HCT116 (cell line): ENCODE measurements around the gene ENPP6. TPM values are rescaled to one million over a fixed set of nuclear protein-coding genes. Genes with fewer than 3 reads are reported as not detected.

Experiments used
- ATAC-seq: fragments of 200-7000 bp; cut with Tn5 transposase; 2 replicates; pipeline ENCODE4 v1.9.1; 2020; ENCODE audit warnings: mild to moderate bottlenecking, moderate library complexity
- BruUV-seq: library from RNA; stranded (reverse); fragments of 400-500 nt; replicated peaks from 2 replicates; lab custom pipeline; 2021; lab: Mats Ljungman, UMichigan
- CTCF ChIA-PET: fragments of 300-600 bp; sonication (Branson Sonifier 250); formaldehyde crosslinking; loops from one replicate; lab custom pipeline; 2021; ENCODE audit warnings: antibody characterized with exemption; lab: Charles Lee
- POLR2A ChIA-PET: fragments of 300-600, 350-600 bp; sonication (Branson Sonifier 250); formaldehyde crosslinking; loops from one replicate; lab custom pipeline; 2021; ENCODE audit warnings: antibody characterized with exemption; lab: Charles Lee
- RAD21 ChIA-PET, 2 experiments: fragments of 300-600 bp; sonication (Branson Sonifier 250); formaldehyde crosslinking; loops; one replicate each; lab custom pipeline; 2023; ENCODE audit warnings: low total read pairs in 2 of 2; ENCODE audit not compliant: uncharacterized antibody in 2 of 2, unreplicated experiment in 2 of 2, low non-redundant PET in 1 of 2; lab: Charles Lee
- DNase-seq: peaks from one replicate; pipeline ENCODE4 v3.0.0-alpha.2; 2010; ENCODE audit warnings: low read depth, low spot score
- H2AFZ ChIP-seq: fragments of 200-600 bp; shearing (Covaris generic), sonication (generic); 2 replicates; pipeline ENCODE4 v1.6.1; 2017; ENCODE audit warnings: low read depth, mixed run types, mixed read lengths, antibody characterized with exemption, low read length; ENCODE audit not compliant: poor library complexity, severe bottlenecking
- H3K27ac ChIP-seq: 2 replicates; pipeline ENCODE4 v1.5.1; 2012; ENCODE audit warnings: low read depth, low read length
- H3K27me3 ChIP-seq: fragments of 200-600 bp; sonication (generic); 2 replicates; pipeline ENCODE4 v1.6.1; 2016; ENCODE audit warnings: mixed run types, low read length, mixed read lengths; ENCODE audit not compliant: insufficient read depth
- H3K36me3 ChIP-seq, 2 experiments: fragments of 200-500 bp in 1 of 2; fragments of 200-600 bp in 1 of 2; sonication (Bioruptor generic) in 1 of 2; sonication (generic) in 1 of 2; 2 replicates each; pipeline versions ENCODE4 v1.5.1 to v1.6.1; 2014 to 2016; ENCODE audit warnings: low read length in 2 of 2, inconsistent platforms in 1 of 2, mixed read lengths in 1 of 2, mixed run types in 1 of 2; ENCODE audit not compliant: insufficient read depth in 2 of 2, control insufficient read depth in 1 of 2
- H3K4me1 ChIP-seq, 2 experiments: fragments of 200-600 bp in 1 of 2; sonication (generic) in 1 of 2; 2 replicates each; pipeline versions ENCODE4 v1.5.1 to v1.6.1; 2012 to 2017; ENCODE audit warnings: low read length in 2 of 2, inconsistent platforms in 1 of 2, mild to moderate bottlenecking in 1 of 2, mixed read lengths in 1 of 2, mixed run types in 1 of 2, moderate library complexity in 1 of 2; ENCODE audit not compliant: insufficient read depth in 2 of 2, control insufficient read depth in 1 of 2
- H3K4me2 ChIP-seq: fragments of 200-600 bp; sonication (generic); 2 replicates; pipeline ENCODE4 v1.6.1; 2017; ENCODE audit warnings: mixed run types, low read length, mixed read lengths
- H3K4me3 ChIP-seq, 2 experiments: fragments of 200-600 bp in 1 of 2; sonication (generic) in 1 of 2; replicated peaks in 1 of 2; 2 replicates each; pipeline ENCODE4 v1.5.1; 2011 to 2016; ENCODE audit warnings: low read length in 2 of 2, control low read depth in 1 of 2, low read depth in 1 of 2, mild to moderate bottlenecking in 1 of 2, mixed read lengths in 1 of 2, mixed run types in 1 of 2
- H3K79me2 ChIP-seq: fragments of 200-600 bp; sonication (generic); 2 replicates; pipeline ENCODE4 v1.6.1; 2017; ENCODE audit warnings: mild to moderate bottlenecking, mixed run types, low read length, moderate library complexity, mixed read lengths; ENCODE audit not compliant: insufficient read depth
- H3K9ac ChIP-seq: fragments of 200-600 bp; sonication (generic); 2 replicates; pipeline ENCODE4 v1.6.1; 2016; ENCODE audit warnings: low read length, mixed read lengths
- H3K9me2 ChIP-seq: fragments of 200-600 bp; sonication (generic), shearing (Covaris generic); 2 replicates; pipeline ENCODE4 v1.6.1; 2017; ENCODE audit warnings: mixed run types, mild to moderate bottlenecking, moderate library complexity; ENCODE audit not compliant: insufficient read depth
- H3K9me3 ChIP-seq, 2 experiments: fragments of 200-500 bp in 1 of 2; fragments of 200-600 bp in 1 of 2; sonication (Bioruptor generic) in 1 of 2; sonication (generic) in 1 of 2; 2 replicates each; pipeline ENCODE4 v1.6.1; 2014 to 2017; ENCODE audit warnings: low read length in 2 of 2, mixed read lengths in 2 of 2, inconsistent platforms in 1 of 2, low read depth in 1 of 2, mild to moderate bottlenecking in 1 of 2, mixed run types in 1 of 2, moderate library complexity in 1 of 2; ENCODE audit not compliant: control insufficient read depth in 1 of 2, insufficient read depth in 1 of 2
- H4K20me1 ChIP-seq: fragments of 200-600 bp; sonication (generic), shearing (Covaris generic); 2 replicates; pipeline ENCODE4 v1.6.1; 2017; ENCODE audit warnings: mixed run types, mild to moderate bottlenecking, moderate library complexity; ENCODE audit not compliant: insufficient read depth
- CBX3 ChIP-seq: IDR thresholded peaks from 2 replicates; pipeline ENCODE4 v1.6.1; 2012; ENCODE audit warnings: low read depth
- CEBPB ChIP-seq: IDR thresholded peaks from 2 replicates; pipeline ENCODE4 v1.6.1; 2012; ENCODE audit warnings: low read depth
- CTCF ChIP-seq, 3 experiments: fragments of 200-600 bp in 1 of 3; sonication (generic) in 1 of 3; IDR thresholded peaks in 2 of 3; conservative IDR thresholded peaks in 1 of 3; 2 replicates each; pipeline ENCODE4 v1.5.1; 2012 to 2017; ENCODE audit warnings: low read depth in 2 of 3, low read length in 2 of 3, antibody characterized with exemption in 1 of 3, borderline replicate concordance in 1 of 3, control low read depth in 1 of 3, mild to moderate bottlenecking in 1 of 3, mixed read lengths in 1 of 3, mixed run types in 1 of 3, moderate library complexity in 1 of 3; ENCODE audit not compliant: insufficient read depth in 1 of 3
- EGR1 ChIP-seq: IDR thresholded peaks from 2 replicates; pipeline ENCODE4 v1.6.1; 2012; ENCODE audit warnings: low read depth
- ELF1 ChIP-seq: IDR thresholded peaks from 2 replicates; pipeline ENCODE4 v1.6.1; 2012; ENCODE audit warnings: low read depth, borderline replicate concordance
- EZH2 ChIP-seq: fragments of 200-600 bp; sonication (generic); IDR thresholded peaks from 2 replicates; pipeline ENCODE4 v1.6.1; 2017; ENCODE audit warnings: antibody characterized with exemption, mixed run types
- EZH2phosphoT487 ChIP-seq: fragments of 200-600 bp; IDR thresholded peaks from 2 replicates; pipeline ENCODE4 v1.6.1; 2018; ENCODE audit warnings: antibody characterized with exemption, borderline replicate concordance
- FOSL1 ChIP-seq: IDR thresholded peaks from 2 replicates; pipeline ENCODE4 v1.6.1; 2012; ENCODE audit warnings: low read depth
- POLR2A ChIP-seq: IDR thresholded peaks from 2 replicates; pipeline ENCODE4 v1.7.0; 2011; ENCODE audit warnings: borderline replicate concordance; ENCODE audit not compliant: insufficient read depth, insufficient read length; ENCODE audit errors: extremely low read depth
- POLR2AphosphoS5 ChIP-seq: IDR thresholded peaks from 2 replicates; pipeline ENCODE4 v1.6.1; 2011; ENCODE audit warnings: mild to moderate bottlenecking, low read depth, low read length, moderate library complexity
- SIN3A ChIP-seq: IDR thresholded peaks from 2 replicates; pipeline ENCODE4 v1.6.1; 2012; ENCODE audit warnings: low read depth
- SP1 ChIP-seq: IDR thresholded peaks from 2 replicates; pipeline ENCODE4 v1.6.1; 2012; ENCODE audit warnings: low read depth
- TCF7L2 ChIP-seq: IDR thresholded peaks from 2 replicates; pipeline ENCODE4 v1.7.0; 2011; ENCODE audit warnings: borderline replicate concordance, inconsistent platforms; ENCODE audit not compliant: insufficient read depth, insufficient read length; ENCODE audit errors: extremely low read depth
- YY1 ChIP-seq: IDR thresholded peaks from 2 replicates; pipeline ENCODE4 v1.6.1; 2011; ENCODE audit warnings: low read length, low read depth, moderate library complexity, mild to moderate bottlenecking; ENCODE audit not compliant: insufficient replicate concordance; ENCODE audit errors: extremely low read depth
- ZNF274 ChIP-seq: fragments of 200-500 bp; sonication (Bioruptor generic); IDR thresholded peaks from 2 replicates; pipeline ENCODE4 v1.6.1; 2014; ENCODE audit warnings: mild to moderate bottlenecking, low read depth, low read length, inconsistent platforms
- intact Hi-C: fragments of 100-400 bp; cut with micrococcal nuclease; formaldehyde crosslinking; loops from 2 replicates; pipeline ENCODE4 v1.10.0; 2022
- total RNA-seq: library from RNA; stranded (reverse); gene quantifications from one replicate; pipeline ENCODE4 v1.2.1, GENCODE V29; 2021; ENCODE audit not compliant: unreplicated experiment
- TF ChIP-seq, protein P1 (sequence below): IDR thresholded peaks from 2 replicates; pipeline ENCODE4 v1.6.1; 2012

The ENPP6 gene
- total RNA-seq, 1 experiment from 2014 or later: not detected

DNA sequence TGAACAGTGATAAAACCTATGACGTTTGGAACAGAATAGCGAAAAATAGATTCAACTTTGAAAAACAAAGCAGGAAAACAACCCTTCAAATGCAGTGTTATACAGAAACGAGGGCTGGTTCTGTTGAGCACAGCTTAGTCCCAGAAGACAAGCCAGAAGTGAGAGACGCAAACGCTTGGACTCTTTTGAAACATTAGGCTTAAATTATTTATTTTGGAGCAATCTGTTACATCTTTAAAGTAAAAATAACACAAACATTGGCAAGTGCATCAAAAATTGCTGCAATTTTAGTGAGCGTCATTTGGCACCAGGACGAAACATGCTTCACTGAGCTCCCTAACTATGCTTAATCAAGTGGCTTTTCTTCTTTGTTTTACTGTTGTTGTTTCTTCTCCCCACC is 63.5 kb downstream of the ENPP6 start (continued):
- TF ChIP-seq CBX3 (no peak), TCF7L2 (no peak)

- BruUV-seq: no TSS peak
- no peak for DNase-seq
- intact Hi-C loops: no loop called here
- no peak for ATAC-seq
- Histone ChIP-seq H3K9me2 (no peaks in the 10 kb centered on the region), H3K4me1 (no peaks in the 10 kb centered on the region), H3K4me2 (no peak overlapping the region), H3K9me3 (no peaks in the 10 kb centered on the region), H3K9ac (no peak overlapping the region), H3K79me2 (no peaks in the 10 kb centered on the region), H4K20me1 (no peaks in the 10 kb centered on the region), H3K4me3 (no peak overlapping the region), H3K27me3 (peaks cover under 1% of the 10 kb centered on the region; the same call in 1 of the 2 replicates), H3K36me3 (no peaks in the 10 kb centered on the region), H2AFZ (no peak overlapping the region), H3K27ac (no peak overlapping the region)
- RAD21 ChIA-PET: no interaction called here
- POLR2A ChIA-PET: no interaction called here
- CTCF ChIA-PET: no interaction called here
- TF ChIP-seq SP1: no peak
- no peak for TF ChIP-seq CTCF (IDR thresholded peaks at IDR 0.05 in 2 of 3, conservative IDR thresholded peaks at IDR 0.05 in 1 of 3; ENCODE audit: borderline replicate concordance in 1 of 3, insufficient read depth in 1 of 3, low read depth in 2 of 3, low read length in 2 of 3)
- no peak for TF ChIP-seq POLR2AphosphoS5
- no peak for TF ChIP-seq EGR1
- TF ChIP-seq POLR2A: no peak
- no peak for TF ChIP-seq ELF1
- TF ChIP-seq FOSL1: no peak
- TF ChIP-seq SIN3A: no peak
- no peak for TF ChIP-seq EZH2phosphoT487
- TF ChIP-seq, protein P1, sequence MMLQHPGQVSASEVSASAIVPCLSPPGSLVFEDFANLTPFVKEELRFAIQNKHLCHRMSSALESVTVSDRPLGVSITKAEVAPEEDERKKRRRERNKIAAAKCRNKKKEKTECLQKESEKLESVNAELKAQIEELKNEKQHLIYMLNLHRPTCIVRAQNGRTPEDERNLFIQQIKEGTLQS: no peak
- TF ChIP-seq YY1: no peak
- TF ChIP-seq ZNF274: no peak
- TF ChIP-seq CEBPB: no peak
- no peak for TF ChIP-seq EZH2
- TF ChIP-seq, all 23 proteins: peak for 0
Observed at GRCh38 chr4:184153781-184154180, 63.9 kb downstream of the ENPP6 start.
